ENCODE results near the gene RILPL1. TPM values are rescaled to one million over a fixed set of nuclear protein-coding genes. Genes with fewer than 3 reads are reported as not detected.

Gene RILPL1
- total RNA-seq, 1 donor from 2014 or later: 13.4 TPM

GRCh38 chr12:123428591-123428990 lies 104.9 kb downstream of the RILPL1 start:
- no peak for DNase-seq (ENCODE audit: low spot score)

DNA sequence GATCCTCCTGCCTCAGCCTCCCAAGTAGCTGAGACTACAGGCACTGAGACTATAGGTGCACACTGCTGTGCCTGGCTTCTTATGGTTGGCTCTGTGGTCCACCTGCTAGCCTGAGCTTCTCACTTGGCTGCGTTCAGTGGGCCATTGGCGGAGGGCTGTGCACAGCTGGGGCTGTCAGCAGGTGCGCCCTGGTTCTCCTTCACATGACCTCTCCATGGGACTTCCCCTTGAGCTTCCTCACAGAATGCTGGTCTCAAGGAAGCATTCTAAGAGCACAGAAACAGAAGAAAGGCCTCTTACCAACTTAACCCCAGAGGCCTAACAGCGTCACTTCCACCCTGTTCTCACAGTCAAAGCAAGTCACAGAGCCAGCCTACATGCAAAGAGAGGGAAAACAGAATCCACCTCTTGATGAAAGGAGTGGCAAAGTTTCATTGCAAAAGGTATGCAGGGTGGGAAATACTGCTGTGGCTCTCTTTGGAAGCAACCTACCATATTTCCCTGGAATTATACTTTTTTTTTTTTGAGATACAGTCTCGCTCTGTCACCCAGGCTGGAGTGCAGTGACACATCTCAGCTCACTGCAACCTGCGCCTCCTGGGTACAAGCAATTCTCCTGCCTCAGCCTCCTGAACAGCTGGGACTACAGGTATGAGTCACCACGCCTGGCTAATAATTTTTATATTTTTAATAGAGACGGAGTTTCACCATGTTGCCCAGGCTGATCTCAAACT lies 106.3 kb downstream of the RILPL1 start:
- no peak for DNase-seq (ENCODE audit: low spot score)

DNA sequence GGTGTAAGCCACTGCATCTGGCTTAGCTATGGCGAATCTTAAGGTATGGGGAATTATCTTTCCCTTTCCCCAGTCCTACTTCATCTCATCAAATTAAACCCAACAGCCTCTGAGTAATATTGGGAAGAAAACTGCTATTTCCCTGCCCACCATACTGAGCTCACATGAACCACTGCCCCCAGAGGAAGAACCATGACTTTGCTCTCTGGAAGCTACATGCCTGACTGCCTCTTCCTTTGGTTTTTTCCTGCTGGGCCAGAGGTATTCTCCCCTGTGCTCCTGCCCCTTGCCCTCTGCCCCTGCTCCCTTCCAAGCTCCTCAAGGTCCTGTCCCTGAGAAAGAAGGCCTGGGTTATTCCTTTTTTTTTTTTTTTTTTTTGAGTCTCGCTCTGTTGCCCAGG lies 112.2 kb downstream of the RILPL1 start:
- no peak for DNase-seq (ENCODE audit: low spot score)

Other genes starting within 250 kb of the RILPL1 start
- 29.7 TPM for gene SBNO1, start 168.9 kb downstream of the RILPL1 start, total RNA-seq
- gene KMT5A, start 149.6 kb downstream of the RILPL1 start, total RNA-seq: 39.7 TPM
- gene RILPL2, start 97.0 kb downstream of the RILPL1 start, total RNA-seq: 6.2 TPM
- 22.0 TPM for gene SNRNP35, start 75.6 kb downstream of the RILPL1 start, total RNA-seq
- gene TMED2, start 50.8 kb upstream of the RILPL1 start, total RNA-seq: 258 TPM
- gene DDX55, start 68.4 kb upstream of the RILPL1 start, total RNA-seq: 12.7 TPM
- gene EIF2B1, start 100.0 kb upstream of the RILPL1 start, total RNA-seq: 41.9 TPM
- 18.2 TPM for gene GTF2H3, start 100.1 kb upstream of the RILPL1 start, total RNA-seq
- gene TCTN2, start 137.4 kb upstream of the RILPL1 start, total RNA-seq: 15.2 TPM
- 25.9 TPM for gene ATP6V0A2, start 178.6 kb upstream of the RILPL1 start, total RNA-seq
- gene DNAH10, start 228.6 kb upstream of the RILPL1 start, total RNA-seq: 0.23 TPM